Measurements from ENCODE around the gene SSR4. TPM values are rescaled to one million over a fixed set of nuclear protein-coding genes. Genes with fewer than 3 reads are reported as not detected.
A peak's percentile ranks its signal among the peaks of the same experiment; 100 is the strongest.

Gene SSR4
- total RNA-seq, 1 experiment from 2014 or later = 179 TPM

DNA sequence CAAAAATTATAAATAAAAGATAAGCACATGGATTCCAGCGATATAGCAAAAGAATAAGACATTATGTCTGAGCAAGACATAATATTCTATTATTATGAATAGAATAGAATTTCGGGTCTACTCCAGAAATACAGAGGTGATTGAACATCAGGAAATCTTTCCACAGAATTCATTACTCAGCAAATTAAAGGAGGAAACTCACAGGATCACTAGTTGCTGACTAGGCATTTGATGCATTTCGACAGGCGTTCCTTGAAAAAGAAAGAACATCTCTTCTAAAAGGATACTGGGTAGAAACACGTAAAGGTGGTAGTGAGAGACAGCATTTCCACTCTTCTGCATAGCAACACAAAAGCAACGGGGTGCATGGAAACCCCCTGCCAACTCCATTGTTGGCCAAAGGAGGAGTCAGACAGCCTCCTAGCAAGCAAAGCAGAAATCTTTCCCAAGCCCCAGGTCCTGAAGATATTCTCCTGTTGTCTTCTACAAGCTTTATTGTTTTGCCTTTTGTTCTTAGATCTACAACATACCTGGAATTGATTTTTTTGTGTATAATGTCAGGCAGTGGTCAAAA lies 50.1 kb downstream of the SSR4 start:
- TF ChIP-seq, protein P1, sequence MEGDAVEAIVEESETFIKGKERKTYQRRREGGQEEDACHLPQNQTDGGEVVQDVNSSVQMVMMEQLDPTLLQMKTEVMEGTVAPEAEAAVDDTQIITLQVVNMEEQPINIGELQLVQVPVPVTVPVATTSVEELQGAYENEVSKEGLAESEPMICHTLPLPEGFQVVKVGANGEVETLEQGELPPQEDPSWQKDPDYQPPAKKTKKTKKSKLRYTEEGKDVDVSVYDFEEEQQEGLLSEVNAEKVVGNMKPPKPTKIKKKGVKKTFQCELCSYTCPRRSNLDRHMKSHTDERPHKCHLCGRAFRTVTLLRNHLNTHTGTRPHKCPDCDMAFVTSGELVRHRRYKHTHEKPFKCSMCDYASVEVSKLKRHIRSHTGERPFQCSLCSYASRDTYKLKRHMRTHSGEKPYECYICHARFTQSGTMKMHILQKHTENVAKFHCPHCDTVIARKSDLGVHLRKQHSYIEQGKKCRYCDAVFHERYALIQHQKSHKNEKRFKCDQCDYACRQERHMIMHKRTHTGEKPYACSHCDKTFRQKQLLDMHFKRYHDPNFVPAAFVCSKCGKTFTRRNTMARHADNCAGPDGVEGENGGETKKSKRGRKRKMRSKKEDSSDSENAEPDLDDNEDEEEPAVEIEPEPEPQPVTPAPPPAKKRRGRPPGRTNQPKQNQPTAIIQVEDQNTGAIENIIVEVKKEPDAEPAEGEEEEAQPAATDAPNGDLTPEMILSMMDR (conservative IDR thresholded peaks at IDR 0.05) = no peak
- Histone ChIP-seq H3K4me2 (ENCODE audit: insufficient read depth, insufficient read length, low read length) (no peak overlapping the region), H4K8ac (replicated peaks; ENCODE audit: insufficient read length, low read depth, low read length) (no peak overlapping the region), H3K27ac (ENCODE audit: insufficient read length, low read depth, low read length) (peak overlapping the region; percentile 83), H3K27me3 (ENCODE audit: insufficient read depth, low read length) (no peaks in the 10 kb centered on the region), H3K9ac (ENCODE audit: extremely low read depth, insufficient read length, low read length) (no peak overlapping the region), H3K4ac (ENCODE audit: low read depth, low read length) (no peak overlapping the region), H3K79me1 (ENCODE audit: insufficient read depth, low read depth, low read length, poor library complexity, severe bottlenecking) (no peaks in the 10 kb centered on the region), H4K5ac (ENCODE audit: insufficient read length, low read depth, low read length) (no peak overlapping the region), H3K23me2 (ENCODE audit: insufficient read length, low read depth, low read length, poor library complexity, severe bottlenecking) (no peaks in the 10 kb centered on the region), H2BK5ac (ENCODE audit: insufficient read length, low read length) (no peak overlapping the region), H4K20me1 (ENCODE audit: control insufficient read depth, insufficient read depth, insufficient read length) (no peaks in the 10 kb centered on the region), H3K56ac (ENCODE audit: insufficient read length, low read depth, low read length) (no peak overlapping the region), H4K91ac (ENCODE audit: insufficient read length, low read depth, low read length) (no peak overlapping the region), H3K4me1 (ENCODE audit: insufficient read depth, low read length) (no peaks in the 10 kb centered on the region; the same call in 1 of the 2 replicates), H2BK15ac (ENCODE audit: low read depth, low read length) (no peak overlapping the region), H2AFZ (ENCODE audit: low read length) (no peak overlapping the region), H2BK12ac (ENCODE audit: insufficient read length, low read depth, low read length) (no peak overlapping the region), H2BK20ac (ENCODE audit: low read depth, low read length, poor library complexity, severe bottlenecking) (no peak overlapping the region), H3K18ac (ENCODE audit: insufficient read length, low read depth, low read length) (no peak overlapping the region), H3K79me2 (ENCODE audit: insufficient read depth, low read length) (no peaks in the 10 kb centered on the region), H3K14ac (ENCODE audit: insufficient read depth, low read length) (no peak overlapping the region), H3K23ac (ENCODE audit: insufficient read length, low read depth, low read length) (no peak overlapping the region), H3K9me3 (ENCODE audit: control insufficient read depth, low read depth, low read length) (peaks cover 8% of the 10 kb centered on the region), H3T11ph (ENCODE audit: low read length) (no peak overlapping the region), H2AK5ac (ENCODE audit: insufficient read length, low read length) (no peak overlapping the region), H2BK120ac (ENCODE audit: low read depth, low read length, poor library complexity, severe bottlenecking) (no peak overlapping the region)
- WGBS (ENCODE audit: extremely low coverage, insufficient read length, low lambda C conversion rate) = no CpG with 5 or more reads among the region's 6 CpGs
- H3K27me3 Mint-ChIP-seq (ENCODE audit: low read depth) = peaks cover 4% of the 10 kb centered on the region
- peak overlapping the region; percentile 3 to 27; a peak in 1 of 5 replicates for H3K4me3 Mint-ChIP-seq
- H3K36me3 Mint-ChIP-seq (ENCODE audit: insufficient read depth in 1 of 3, low read depth in 3 of 3) = peaks cover 2 to 4% (median 4%) of the 10 kb centered on the region in 3 experiments; a peak in 4 of 7 replicates
- DNase-seq = peak; percentile 81
- H3K27ac Mint-ChIP-seq = peak overlapping the region; percentile 7 to 96 (median 64); a peak in 6 of 7 replicates
- H3K9me3 Mint-ChIP-seq = peaks cover 50 to 66% of the 10 kb centered on the region in 2 experiments
- H3K4me1 Mint-ChIP-seq = peaks cover 45 to 47% of the 10 kb centered on the region in 2 experiments

Measured in H9 (cell line).